Measurements from ENCODE around the gene SETBP1.

The SETBP1 gene

GRCh38 chr18:44841752-44842587, 161.3 kb downstream of the SETBP1 start:
- DNase-seq (ENCODE audit: low spot score), result no peak

DNA sequence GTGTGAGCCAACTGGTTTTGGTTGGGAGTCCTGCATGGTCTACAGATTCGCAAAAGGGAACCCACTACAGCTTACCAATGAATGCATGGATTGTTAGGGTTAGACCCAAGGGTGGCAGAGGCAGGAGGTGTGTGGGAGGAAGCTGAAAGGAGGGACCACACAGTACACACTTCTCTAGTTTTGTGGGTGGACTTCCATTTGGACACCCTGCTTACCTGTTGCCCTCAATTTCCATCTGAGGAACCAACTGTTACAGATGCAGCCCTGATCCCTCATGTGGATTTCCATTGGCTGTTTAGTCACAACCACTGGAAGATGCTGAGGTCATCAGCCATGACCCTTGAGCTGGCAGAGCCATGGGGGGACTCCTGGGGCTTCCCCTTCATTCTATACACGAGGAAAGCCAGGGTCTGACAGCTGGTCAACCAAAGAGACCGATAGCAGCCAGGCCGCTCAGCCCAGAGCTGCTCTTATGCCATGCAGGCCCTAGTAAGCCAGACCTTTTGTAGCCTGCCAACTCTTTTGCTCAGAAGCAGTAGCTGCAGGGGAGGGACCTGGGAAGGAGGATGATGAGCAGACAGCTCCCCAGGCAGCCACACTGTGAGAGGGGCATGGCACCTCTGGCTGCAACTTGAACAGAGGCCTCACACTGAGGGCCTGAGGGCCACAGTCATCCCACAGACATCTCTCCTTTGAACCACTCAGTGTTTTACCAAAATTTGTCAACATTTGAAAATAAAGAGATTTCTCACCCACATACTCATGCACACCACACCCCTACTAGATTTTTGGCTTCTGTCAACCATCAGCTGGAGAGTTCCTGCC, 162.1 kb downstream of the SETBP1 start:
- DNase-seq (ENCODE audit: low spot score), result no peak

DNA sequence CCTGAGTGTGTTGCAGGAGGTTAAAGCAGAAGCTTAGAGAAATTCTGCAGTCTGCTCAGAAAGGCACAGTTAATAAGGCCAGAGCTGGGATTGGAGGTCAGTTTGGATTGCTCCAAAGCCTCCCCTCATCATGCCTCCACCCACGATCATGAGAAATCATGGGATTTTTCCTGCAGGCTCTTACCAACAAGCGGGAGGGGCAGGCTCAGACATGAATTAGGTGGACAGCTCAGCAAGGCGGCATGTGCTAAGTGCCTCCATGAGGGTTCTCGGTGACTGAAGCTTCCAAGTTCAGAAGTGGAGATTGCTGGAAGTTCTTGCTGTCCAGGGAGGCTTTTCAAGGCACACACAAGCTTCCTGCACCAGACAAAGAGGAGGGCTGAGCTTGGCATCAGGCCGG, 163.8 kb downstream of the SETBP1 start:
- no peak for DNase-seq (ENCODE audit: low spot score)

DNA sequence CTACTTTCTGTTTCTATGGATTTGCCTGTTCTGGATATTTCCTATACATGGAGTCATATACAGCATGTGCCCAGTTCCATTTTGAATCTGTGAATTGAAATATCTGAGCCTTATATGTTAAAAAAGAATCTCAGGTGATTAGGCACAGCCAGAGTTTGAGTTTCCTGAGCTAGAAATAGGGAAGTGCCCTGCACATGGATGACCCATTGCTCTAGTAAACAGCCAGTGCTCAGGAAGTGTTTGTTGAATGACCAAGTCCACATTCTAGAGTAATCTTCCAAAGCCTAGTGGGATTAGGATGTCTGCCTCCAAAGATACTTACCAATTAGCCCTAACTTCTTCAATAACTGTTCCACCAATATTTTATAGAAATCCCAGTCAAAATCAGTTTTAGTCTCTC, 165.8 kb downstream of the SETBP1 start:
- no peak for DNase-seq (ENCODE audit: low spot score)

- no peak for DNase-seq (ENCODE audit: low spot score)
Measured at GRCh38 chr18:44848644-44849335, 168.1 kb downstream of the SETBP1 start.

GRCh38 chr18:44849361-44849760, 168.7 kb downstream of the SETBP1 start:
- no peak for DNase-seq (ENCODE audit: low spot score)

- no peak for DNase-seq (ENCODE audit: low spot score)
Measured at GRCh38 chr18:44850001-44850400, 169.3 kb downstream of the SETBP1 start.

- DNase-seq (ENCODE audit: low spot score), result no peak
Measured at GRCh38 chr18:44851856-44852621, 171.4 kb downstream of the SETBP1 start.

GRCh38 chr18:44852818-44853217, 172.1 kb downstream of the SETBP1 start:
- DNase-seq (ENCODE audit: low spot score), result no peak

DNA sequence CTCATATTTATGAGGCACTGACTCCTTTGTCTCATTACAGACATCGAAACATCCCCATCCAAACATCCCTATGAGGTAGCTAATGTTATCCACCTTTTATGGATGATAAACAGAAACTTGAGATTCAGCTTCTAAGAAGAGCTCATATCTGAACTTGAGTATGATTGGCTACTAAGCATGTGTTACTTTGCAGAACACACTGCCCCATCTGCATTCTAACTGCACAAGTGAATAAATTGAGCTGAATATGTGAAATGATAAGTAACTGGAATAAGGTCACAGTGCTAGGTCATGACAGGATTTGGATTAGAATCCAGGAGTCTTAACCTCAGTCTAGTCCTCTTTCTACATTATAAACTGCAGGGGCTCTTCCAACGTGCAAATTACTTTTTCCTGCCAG, 172.7 kb downstream of the SETBP1 start:
- DNase-seq (ENCODE audit: low spot score), result no peak

GRCh38 chr18:44855681-44856080, 175.0 kb downstream of the SETBP1 start:
- DNase-seq (ENCODE audit: low spot score), result no peak

DNA sequence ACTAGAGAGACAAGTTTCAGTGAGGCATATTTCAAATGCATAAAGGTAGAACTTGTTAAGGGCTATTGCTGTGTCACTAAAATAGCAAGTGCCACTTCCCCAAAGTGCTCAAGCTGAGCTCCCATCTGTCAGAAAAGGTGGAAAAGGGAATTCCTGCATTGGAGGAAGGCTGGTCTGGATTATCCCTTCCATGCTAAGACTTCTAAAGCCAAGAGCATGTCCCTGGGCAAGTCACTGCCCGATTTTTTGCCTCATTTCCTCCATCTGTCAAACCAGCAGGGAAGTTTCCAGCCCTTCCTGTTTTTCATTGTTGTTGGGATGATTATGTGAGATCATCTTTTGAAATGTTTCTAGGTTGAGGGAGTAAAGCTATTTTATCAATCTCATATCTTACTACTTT, 175.5 kb downstream of the SETBP1 start:
- DNase-seq (ENCODE audit: low spot score), result peak; percentile 20

- no peak for DNase-seq (ENCODE audit: low spot score)
Measured at GRCh38 chr18:44857081-44857480, 176.4 kb downstream of the SETBP1 start.

DNA sequence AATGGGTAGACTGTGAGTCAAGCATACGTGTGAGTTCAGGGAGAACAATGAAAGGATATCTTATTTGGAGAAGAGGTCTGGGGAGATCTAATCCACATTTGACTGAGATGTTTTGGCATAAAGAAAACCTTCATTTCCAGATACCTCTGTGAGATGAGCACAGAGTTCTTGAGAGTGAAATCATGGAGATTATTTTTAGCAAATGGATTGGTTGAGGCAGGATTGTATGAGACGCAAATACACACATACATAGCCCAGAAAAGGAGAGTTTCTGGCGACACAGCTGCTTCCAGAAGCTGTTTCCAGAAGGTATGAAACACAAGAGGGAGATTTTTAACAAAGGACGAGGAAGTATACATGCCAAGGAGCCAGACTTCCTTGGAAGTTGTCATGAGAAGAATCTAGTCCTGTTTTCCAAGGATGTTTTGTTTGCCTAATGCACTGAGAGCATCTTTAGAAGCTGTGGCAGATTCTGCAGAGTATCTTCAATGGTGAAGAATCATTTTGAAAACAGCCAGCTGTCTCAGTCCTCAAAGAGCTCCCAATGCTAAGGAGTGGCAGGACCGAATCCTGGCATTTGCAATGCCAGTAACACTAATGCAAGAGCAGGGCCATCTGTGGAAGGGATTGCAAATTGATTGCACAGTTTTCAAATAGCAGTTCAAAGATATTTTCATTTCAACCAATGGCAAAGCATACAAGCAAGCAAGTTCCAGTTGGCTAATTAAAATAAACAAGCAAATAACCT, 177.2 kb downstream of the SETBP1 start:
- no peak for DNase-seq (ENCODE audit: low spot score)

DNA sequence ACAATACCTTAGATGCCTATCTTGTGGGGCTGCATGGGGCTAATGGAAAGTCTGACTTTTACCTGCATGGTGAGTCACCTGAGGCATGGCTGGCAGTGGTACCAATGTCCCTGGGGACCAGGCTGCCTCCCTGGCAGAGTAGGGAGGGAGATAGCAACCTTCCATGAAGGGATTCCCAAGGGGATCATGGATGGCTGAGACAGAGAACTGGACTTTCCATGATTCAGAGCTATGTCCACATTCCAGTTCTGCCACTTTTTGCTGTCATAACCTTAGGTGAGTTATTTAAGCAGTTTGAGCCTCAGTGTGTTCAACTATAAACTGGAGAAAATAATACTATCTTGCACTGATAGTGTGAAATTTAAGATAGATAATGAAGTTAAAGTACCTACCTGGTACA, 178.6 kb downstream of the SETBP1 start:
- DNase-seq (ENCODE audit: low spot score), result no peak

DNA sequence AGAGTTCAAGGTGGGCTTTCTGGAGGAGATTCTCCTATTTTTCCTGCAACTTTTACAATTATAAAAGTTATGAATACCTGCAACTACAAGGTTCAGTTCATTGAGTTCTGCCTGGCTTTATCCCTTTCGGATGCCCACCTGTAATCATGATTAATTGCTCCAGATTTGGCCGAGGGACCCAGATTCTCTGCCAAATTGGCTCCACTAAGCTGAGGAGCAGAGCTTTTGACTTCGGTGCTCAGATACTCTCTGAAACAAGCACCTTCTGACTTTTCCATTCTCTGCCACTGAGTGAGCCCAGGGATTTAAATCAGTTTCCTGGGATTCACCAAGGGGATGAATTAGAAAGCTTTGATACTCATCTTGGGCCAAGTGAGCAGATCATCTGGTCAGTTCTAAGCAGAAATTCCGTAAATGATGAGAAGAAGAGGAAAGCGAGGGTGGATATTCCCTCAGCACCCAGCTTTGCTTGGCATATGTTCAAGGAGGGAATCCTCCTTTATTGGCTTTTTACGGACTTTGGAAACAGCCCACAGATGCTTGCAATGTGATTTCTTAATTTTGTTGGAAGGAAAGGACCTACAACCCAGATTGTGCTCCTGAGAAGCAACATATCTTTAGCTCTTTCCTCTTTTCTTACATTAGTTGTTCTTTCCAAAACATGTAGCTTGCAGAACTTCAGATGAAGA, 179.2 kb downstream of the SETBP1 start:
- no peak for DNase-seq (ENCODE audit: low spot score)

- no peak for DNase-seq (ENCODE audit: low spot score)
Measured at GRCh38 chr18:44862112-44862511, 181.4 kb downstream of the SETBP1 start.

GRCh38 chr18:44866103-44866502, 185.4 kb downstream of the SETBP1 start:
- no peak for DNase-seq (ENCODE audit: low spot score)

DNA sequence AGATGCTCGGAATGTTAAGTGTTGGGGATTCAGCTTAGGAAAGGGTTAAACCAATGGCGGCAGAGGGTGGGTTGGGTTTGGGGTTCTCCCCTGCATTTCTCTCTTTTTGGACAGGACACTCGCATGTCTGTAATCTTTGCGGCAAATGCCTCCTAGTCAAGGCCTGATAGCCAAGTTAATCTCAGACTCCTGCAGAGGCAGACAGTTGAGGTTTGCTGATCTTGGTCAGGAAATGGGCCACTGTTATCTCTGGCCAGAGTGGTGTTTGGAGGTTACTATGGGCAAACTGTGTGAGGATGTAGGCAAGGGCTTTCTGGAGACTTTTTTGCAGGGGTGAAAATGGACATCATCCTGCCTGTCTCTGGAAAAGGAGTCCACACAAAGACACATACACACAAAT, 188.8 kb downstream of the SETBP1 start:
- no peak for DNase-seq (ENCODE audit: low spot score)

Measured in pons (tissue), 1 donor.